Endodermal cell (in vitro differentiated cells): ENCODE measurements around the gene TNPO3. TPM values are rescaled to one million over a fixed set of nuclear protein-coding genes. Genes with fewer than 3 reads are reported as not detected.

Experiments used
- DNase-seq: peaks from one replicate; pipeline ENCODE4 v3.0.0-alpha.2; 2017
- H3K27ac ChIP-seq: 2 replicates; pipeline ENCODE4 v1.5.1; 2013; ENCODE audit warnings: mild to moderate bottlenecking, low read depth, low read length, moderate library complexity
- H3K27me3 ChIP-seq: 2 replicates; pipeline ENCODE4 v1.6.1; 2013; ENCODE audit warnings: mild to moderate bottlenecking, low read length, moderate library complexity; ENCODE audit not compliant: insufficient read depth, control insufficient read depth, poor library complexity, severe bottlenecking
- H3K36me3 ChIP-seq: 2 replicates; pipeline ENCODE4 v1.7.0; 2013; ENCODE audit warnings: mild to moderate bottlenecking, low read length, moderate library complexity; ENCODE audit not compliant: control insufficient read depth, insufficient read depth
- H3K4me1 ChIP-seq: one replicate; pipeline ENCODE4 v1.7.0; 2013; ENCODE audit warnings: low read length; ENCODE audit not compliant: control insufficient read depth, insufficient read depth
- H3K4me3 ChIP-seq: 2 replicates; pipeline ENCODE4 v1.5.1; 2013; ENCODE audit warnings: mild to moderate bottlenecking, low read length, moderate library complexity
- H3K9ac ChIP-seq: 2 replicates; pipeline ENCODE4 v1.6.1; 2013; ENCODE audit warnings: mild to moderate bottlenecking, low read length, moderate library complexity; ENCODE audit not compliant: poor library complexity, severe bottlenecking; ENCODE audit errors: extremely low read depth
- H3K9me3 ChIP-seq: 2 replicates; pipeline ENCODE4 v1.6.1; 2013; ENCODE audit warnings: mild to moderate bottlenecking, low read length, moderate library complexity; ENCODE audit not compliant: control insufficient read depth
- H3K27ac Mint-ChIP-seq: 2 replicates; pipeline ENCODE4 v1.8.0; 2020; ENCODE audit warnings: mixed read lengths
- H3K27me3 Mint-ChIP-seq: 2 replicates; pipeline ENCODE4 v1.8.0; 2021; ENCODE audit warnings: mild to moderate bottlenecking, mixed read lengths; ENCODE audit not compliant: insufficient read depth
- H3K36me3 Mint-ChIP-seq: 2 replicates; pipeline ENCODE4 v1.8.0; 2020; ENCODE audit warnings: low read depth, mixed read lengths
- H3K4me1 Mint-ChIP-seq: 2 replicates; pipeline ENCODE4 v1.8.0; 2020; ENCODE audit warnings: mixed read lengths
- H3K4me3 Mint-ChIP-seq: 2 replicates; pipeline ENCODE4 v1.8.0; 2020; ENCODE audit warnings: mild to moderate bottlenecking, moderate library complexity, mixed read lengths
- H3K9me3 Mint-ChIP-seq: 2 replicates; pipeline ENCODE4 v1.8.0; 2020; ENCODE audit warnings: mild to moderate bottlenecking, mixed read lengths
- WGBS, 2 experiments: methylation state at CpG; one replicate each; pipeline versions ENCODE4 v1.1.5 to v1.1.7; 2013; ENCODE audit warnings: missing lambda C conversion rate in 2 of 2, mixed read lengths in 1 of 2; ENCODE audit not compliant: insufficient coverage in 1 of 2, insufficient read length in 1 of 2; 5-methylcytosine and 5-hydroxymethylcytosine counted together
- total RNA-seq, 2 donors: library from RNA; stranded (reverse); fragmentation: NEBNext Ultra II Directional in 1 of 2; extraction: Animal tissue kit (Norgen Biotek cat#: 25700) in 1 of 2; gene quantifications; 2 replicates in 1 of 2; 3 replicates in 1 of 2; pipeline ENCODE4 v1.2.1, GENCODE V29; 2021
- TF ChIP-seq, protein P1 (sequence below): fragments of 200-600 bp; sonication (generic); conservative IDR thresholded peaks from 2 replicates; pipeline ENCODE4 v1.5.0; 2021; ENCODE audit warnings: antibody characterized with exemption, mild to moderate bottlenecking

Gene TNPO3
- total RNA-seq, 2 donors from 2014 or later = 68.0 to 73.1 TPM

DNA sequence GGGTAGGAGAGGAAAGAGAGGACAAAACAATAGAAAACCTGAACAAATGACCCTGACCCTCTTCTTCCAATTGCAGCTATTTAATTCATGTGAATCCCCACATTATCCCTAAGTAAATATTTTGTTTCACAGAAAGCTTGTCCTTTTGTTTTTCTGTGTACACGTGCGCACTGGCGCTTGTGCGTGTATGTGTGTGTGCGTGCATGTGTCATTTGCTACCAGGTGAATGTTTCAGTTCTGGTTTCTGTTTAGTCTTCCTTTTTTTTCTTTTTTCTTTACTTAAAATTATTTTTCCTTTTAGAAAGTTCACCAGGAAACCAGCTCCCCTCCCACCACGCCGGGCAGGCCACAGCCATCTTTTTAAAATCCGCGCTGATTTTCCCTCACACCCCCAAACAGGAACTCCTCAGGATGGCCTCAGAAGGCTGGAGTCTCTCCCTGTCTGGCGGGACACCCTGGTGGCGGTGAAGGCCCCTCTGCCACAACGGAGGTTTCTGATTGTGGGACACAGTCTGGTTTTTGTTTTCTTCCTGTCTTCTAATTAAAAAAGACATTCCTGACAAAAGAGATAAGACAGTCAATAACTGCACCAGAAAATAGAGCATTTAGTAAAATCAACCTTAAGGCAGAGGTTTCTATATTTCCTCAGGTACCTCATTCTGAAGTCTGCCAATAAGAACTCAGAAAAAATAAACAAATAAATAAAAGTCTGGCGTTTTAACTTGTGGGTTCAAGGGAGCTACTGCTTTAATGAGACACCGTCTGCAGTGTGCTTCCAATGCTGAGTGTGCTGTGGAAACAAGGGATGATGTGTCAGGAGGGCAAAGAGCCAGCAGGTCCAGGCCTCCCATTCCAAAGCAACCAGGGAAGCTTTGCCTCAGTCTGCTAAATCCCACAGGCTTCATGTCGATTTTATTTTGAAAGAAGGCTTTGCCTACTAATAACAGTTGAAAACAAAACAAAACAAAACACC, 99.8 kb downstream of the TNPO3 start:
- H3K36me3 Mint-ChIP-seq = peaks cover 63% of the 10 kb centered on the region
- H3K36me3 ChIP-seq = peaks cover 86% of the 10 kb centered on the region
- H3K9ac ChIP-seq = no peak overlapping the region

DNA sequence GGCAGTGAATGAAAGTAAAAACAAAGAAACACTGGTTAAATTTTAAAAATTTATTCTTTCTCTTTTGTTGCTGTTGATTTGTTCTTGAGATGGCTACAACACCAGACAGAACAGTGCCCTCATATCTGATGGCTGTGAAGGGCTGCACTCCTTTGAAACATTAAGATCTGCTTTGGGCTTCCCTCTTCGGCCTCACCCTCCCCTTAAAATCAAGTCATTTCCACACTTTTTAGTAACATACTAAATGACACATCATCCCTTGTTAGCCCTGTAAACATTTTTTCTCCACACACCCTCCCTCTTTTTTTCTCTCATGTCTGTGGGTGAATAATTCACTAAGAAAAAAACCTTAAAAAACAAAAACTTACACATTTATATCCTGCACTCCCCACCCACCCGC, 100.8 kb downstream of the TNPO3 start:
- Mint-ChIP-seq H3K9me3 (no peaks in the 10 kb centered on the region), H3K4me1 (peaks cover 24% of the 10 kb centered on the region), H3K36me3 (peaks cover 54% of the 10 kb centered on the region), H3K27me3 (no peaks in the 10 kb centered on the region), H3K27ac (no peak overlapping the region), H3K4me3 (no peak overlapping the region)
- H3K4me1 ChIP-seq = peaks cover 2% of the 10 kb centered on the region
- TF ChIP-seq, protein P1, sequence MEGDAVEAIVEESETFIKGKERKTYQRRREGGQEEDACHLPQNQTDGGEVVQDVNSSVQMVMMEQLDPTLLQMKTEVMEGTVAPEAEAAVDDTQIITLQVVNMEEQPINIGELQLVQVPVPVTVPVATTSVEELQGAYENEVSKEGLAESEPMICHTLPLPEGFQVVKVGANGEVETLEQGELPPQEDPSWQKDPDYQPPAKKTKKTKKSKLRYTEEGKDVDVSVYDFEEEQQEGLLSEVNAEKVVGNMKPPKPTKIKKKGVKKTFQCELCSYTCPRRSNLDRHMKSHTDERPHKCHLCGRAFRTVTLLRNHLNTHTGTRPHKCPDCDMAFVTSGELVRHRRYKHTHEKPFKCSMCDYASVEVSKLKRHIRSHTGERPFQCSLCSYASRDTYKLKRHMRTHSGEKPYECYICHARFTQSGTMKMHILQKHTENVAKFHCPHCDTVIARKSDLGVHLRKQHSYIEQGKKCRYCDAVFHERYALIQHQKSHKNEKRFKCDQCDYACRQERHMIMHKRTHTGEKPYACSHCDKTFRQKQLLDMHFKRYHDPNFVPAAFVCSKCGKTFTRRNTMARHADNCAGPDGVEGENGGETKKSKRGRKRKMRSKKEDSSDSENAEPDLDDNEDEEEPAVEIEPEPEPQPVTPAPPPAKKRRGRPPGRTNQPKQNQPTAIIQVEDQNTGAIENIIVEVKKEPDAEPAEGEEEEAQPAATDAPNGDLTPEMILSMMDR = no peak
- no peaks in the 10 kb centered on the region for H3K9me3 ChIP-seq
- no peak overlapping the region for H3K27ac ChIP-seq
- no peaks in the 10 kb centered on the region for H3K27me3 ChIP-seq
- WGBS, 2 experiments = 91 to 100% methylated on average over 1 of the region's 2 CpGs
- H3K36me3 ChIP-seq = peaks cover 80% of the 10 kb centered on the region
- no peak overlapping the region for H3K4me3 ChIP-seq
- no peak for DNase-seq
- H3K9ac ChIP-seq = no peak overlapping the region

More for the DNA sequence above, 99.8 kb downstream of the TNPO3 start:
- Histone ChIP-seq H3K9me3 (no peaks in the 10 kb centered on the region), H3K27ac (no peak overlapping the region), H3K4me1 (peaks cover 2% of the 10 kb centered on the region), H3K4me3 (no peak overlapping the region), H3K27me3 (no peaks in the 10 kb centered on the region)
- Mint-ChIP-seq H3K27ac (no peak overlapping the region), H3K27me3 (no peaks in the 10 kb centered on the region), H3K9me3 (no peaks in the 10 kb centered on the region), H3K4me3 (no peak overlapping the region), H3K4me1 (peaks cover 24% of the 10 kb centered on the region)
- WGBS, 2 experiments = 84 to 86% methylated on average over 8 to 15 of the region's 15 CpGs
- DNase-seq = peak; percentile 58
- TF ChIP-seq, protein P1 = peak; percentile 59

DNA sequence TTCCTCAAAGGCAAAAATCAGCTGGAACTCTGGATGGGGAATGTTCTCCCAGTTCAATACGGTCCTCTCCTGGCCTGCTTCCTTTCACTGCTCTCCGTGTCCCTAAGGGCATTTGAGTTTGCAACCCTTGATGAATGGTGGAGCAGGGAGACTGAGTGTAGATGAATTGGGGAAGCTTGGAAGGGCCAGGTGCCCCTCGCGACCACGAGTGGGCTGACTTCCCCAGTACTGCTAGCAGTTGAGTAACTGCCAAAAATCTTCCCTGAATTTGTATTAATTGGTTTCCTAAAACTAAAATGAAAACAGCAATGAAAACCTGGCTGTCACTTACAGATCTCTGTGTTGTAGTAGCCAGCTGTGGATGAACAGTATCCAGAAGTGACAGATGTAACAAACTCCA, 103.6 kb downstream of the TNPO3 start:
- H3K27ac Mint-ChIP-seq = no peak overlapping the region
- Histone ChIP-seq H3K27ac (no peak overlapping the region), H3K4me1 (peaks cover 2% of the 10 kb centered on the region), H3K36me3 (peaks cover 55% of the 10 kb centered on the region), H3K4me3 (no peak overlapping the region), H3K9ac (no peak overlapping the region), H3K9me3 (no peaks in the 10 kb centered on the region), H3K27me3 (no peaks in the 10 kb centered on the region)
- H3K4me1 Mint-ChIP-seq = peaks cover 24% of the 10 kb centered on the region
- TF ChIP-seq, protein P1 = no peak
- peaks cover 33% of the 10 kb centered on the region for H3K36me3 Mint-ChIP-seq
- no peaks in the 10 kb centered on the region for H3K9me3 Mint-ChIP-seq
- no peak overlapping the region for H3K4me3 Mint-ChIP-seq
- WGBS, 2 experiments = 98 to 100% methylated on average over 2 to 5 of the region's 5 CpGs
- no peak for DNase-seq
- no peaks in the 10 kb centered on the region for H3K27me3 Mint-ChIP-seq
